H1 (cell line): ENCODE results near the gene SORBS1. TPM values are rescaled to one million over a fixed set of nuclear protein-coding genes. Genes with fewer than 3 reads are reported as not detected.

Experiments used
- CTCF ChIA-PET: fragments of 300-600 bp; sonication (Branson Sonifier 250); formaldehyde crosslinking; loops from one replicate; lab custom pipeline; 2021; ENCODE audit not compliant: partially characterized antibody; lab: Charles Lee
- POLR2A ChIA-PET: fragments of 300-600 bp; sonication (Branson Sonifier 250); formaldehyde crosslinking; loops from one replicate; lab custom pipeline; 2021; ENCODE audit warnings: inconsistent platforms; ENCODE audit not compliant: partially characterized antibody; lab: Charles Lee
- DNase-seq, 2 experiments: peaks; one replicate each; pipeline versions ENCODE4 v3.0.0 to v3.0.0-alpha.2; 2010 to 2022; ENCODE audit warnings: low spot score in 2 of 2, low read depth in 1 of 2, mixed read lengths in 1 of 2
- FAIRE-seq: peaks from 2 replicates; lab custom pipeline; 2011; peaks lifted over from hg19 to GRCh38; lab: Jason Lieb, UNC
- H2AFZ ChIP-seq: 2 replicates; pipeline ENCODE4 v1.8.1; 2012; ENCODE audit warnings: low read length, inconsistent platforms
- H2AK5ac ChIP-seq: 2 replicates; pipeline ENCODE4 v1.6.1; 2013; ENCODE audit warnings: low read depth, low read length
- H2BK120ac ChIP-seq: replicated peaks from 2 replicates; pipeline ENCODE3; 2013; ENCODE audit warnings: low read depth, low read length, inconsistent platforms
- H2BK12ac ChIP-seq: 2 replicates; pipeline ENCODE4 v1.6.1; 2013; ENCODE audit warnings: low read depth, low read length
- H2BK15ac ChIP-seq: 2 replicates; pipeline ENCODE4 v1.6.1; 2013; ENCODE audit warnings: low read length
- H2BK20ac ChIP-seq: 2 replicates; pipeline ENCODE4 v1.6.1; 2013; ENCODE audit warnings: low read length
- H2BK5ac ChIP-seq: 2 replicates; pipeline ENCODE4 v1.6.1; 2013; ENCODE audit warnings: low read depth, low read length
- H3K14ac ChIP-seq: 2 replicates; pipeline ENCODE4 v1.6.1; 2013; ENCODE audit warnings: inconsistent platforms; ENCODE audit not compliant: insufficient read length
- H3K18ac ChIP-seq: 2 replicates; pipeline ENCODE4 v1.6.1; 2013; ENCODE audit warnings: low read length; ENCODE audit errors: extremely low read depth
- H3K23ac ChIP-seq: 2 replicates; pipeline ENCODE4 v1.6.1; 2013; ENCODE audit warnings: inconsistent platforms; ENCODE audit not compliant: insufficient read length
- H3K23me2 ChIP-seq: 2 replicates; pipeline ENCODE4 v1.6.1; 2013; ENCODE audit warnings: low read depth, low read length
- H3K27ac ChIP-seq: 2 replicates; pipeline ENCODE4 v1.6.1; 2011; ENCODE audit warnings: low read depth, low read length, inconsistent platforms
- H3K27me3 ChIP-seq, 4 experiments: replicated peaks in 1 of 4; 1 replicate in 1 of 4; 2 replicates in 3 of 4; pipeline versions ENCODE4 v1.6.1 to v1.8.1; 2011 to 2013; ENCODE audit warnings: low read length in 3 of 4, mild to moderate bottlenecking in 3 of 4, inconsistent platforms in 2 of 4, mixed read lengths in 2 of 4, moderate library complexity in 1 of 4; ENCODE audit not compliant: control insufficient read depth in 3 of 4, insufficient read depth in 3 of 4; ENCODE audit errors: extremely low read depth in 1 of 4
- H3K36me3 ChIP-seq, 4 experiments: 2 replicates each; pipeline versions ENCODE4 v1.6.1 to v1.8.1; 2011 to 2013; ENCODE audit warnings: mild to moderate bottlenecking in 4 of 4, low read length in 3 of 4, moderate library complexity in 2 of 4, control low read depth in 1 of 4, inconsistent platforms in 1 of 4; ENCODE audit not compliant: insufficient read depth in 4 of 4, control insufficient read depth in 2 of 4
- H3K4ac ChIP-seq: replicated peaks from 2 replicates; pipeline ENCODE3; 2013; ENCODE audit warnings: low read length, low read depth, mixed read lengths, inconsistent platforms; ENCODE audit not compliant: insufficient read length
- H3K4me1 ChIP-seq, 4 experiments: replicated peaks in 1 of 4; 1 replicate in 1 of 4; 2 replicates in 3 of 4; pipeline versions ENCODE4 v1.6.1 to v1.8.1; 2011 to 2013; ENCODE audit warnings: low read length in 3 of 4, inconsistent platforms in 2 of 4, mixed read lengths in 1 of 4; ENCODE audit not compliant: insufficient read depth in 4 of 4, control insufficient read depth in 3 of 4
- H3K4me2 ChIP-seq, 2 experiments: 2 replicates each; pipeline versions ENCODE4 v1.6.1 to v1.8.1; 2011 to 2013; ENCODE audit warnings: low read depth in 2 of 2, low read length in 2 of 2, control low read depth in 1 of 2, inconsistent platforms in 1 of 2, mild to moderate bottlenecking in 1 of 2; ENCODE audit not compliant: insufficient read depth in 1 of 2
- H3K4me3 ChIP-seq, 4 experiments: fragments of 200-600, 300-600 bp in 1 of 4; sonication (generic), shearing (Covaris generic), sonication (Bioruptor Twin) in 1 of 4; 2 replicates each; pipeline versions ENCODE4 v1.5.1 to v1.8.1; 2011 to 2016; ENCODE audit warnings: low read length in 4 of 4, low read depth in 3 of 4, control low read depth in 2 of 4, inconsistent platforms in 2 of 4, mild to moderate bottlenecking in 2 of 4, mixed read lengths in 1 of 4, moderate library complexity in 1 of 4; ENCODE audit not compliant: insufficient read depth in 2 of 4; ENCODE audit errors: extremely low read depth in 1 of 4
- H3K56ac ChIP-seq: replicated peaks from 2 replicates; pipeline ENCODE3; 2013; ENCODE audit warnings: low read depth, mild to moderate bottlenecking, mixed read lengths, low read length, inconsistent platforms; ENCODE audit not compliant: insufficient read length
- H3K79me1 ChIP-seq: 2 replicates; pipeline ENCODE4 v1.6.1; 2013; ENCODE audit warnings: low read depth, low read length, control low read depth
- H3K79me2 ChIP-seq, 2 experiments: 2 replicates each; pipeline versions ENCODE4 v1.6.1 to v1.8.1; 2012 to 2013; ENCODE audit warnings: low read length in 2 of 2, mild to moderate bottlenecking in 2 of 2, inconsistent platforms in 1 of 2; ENCODE audit not compliant: insufficient read depth in 2 of 2, control insufficient read depth in 1 of 2
- H3K9ac ChIP-seq, 4 experiments: replicated peaks in 1 of 4; 1 replicate in 1 of 4; 2 replicates in 3 of 4; pipeline versions ENCODE4 v1.6.1 to v1.8.1; 2011 to 2013; ENCODE audit warnings: low read depth in 3 of 4, low read length in 3 of 4, control low read depth in 2 of 4, mild to moderate bottlenecking in 2 of 4, moderate library complexity in 2 of 4, inconsistent platforms in 1 of 4; ENCODE audit errors: extremely low read depth in 1 of 4
- H3K9me3 ChIP-seq, 2 experiments: 2 replicates each; pipeline versions ENCODE4 v1.6.1 to v1.8.1; 2012 to 2013; ENCODE audit warnings: mild to moderate bottlenecking in 2 of 2, moderate library complexity in 2 of 2, control low read depth in 1 of 2, inconsistent platforms in 1 of 2, low read depth in 1 of 2, low read length in 1 of 2, mixed read lengths in 1 of 2; ENCODE audit not compliant: insufficient read depth in 2 of 2
- H4K20me1 ChIP-seq, 2 experiments: replicated peaks in 1 of 2; 2 replicates each; pipeline versions ENCODE3 to v1.8.1; 2011 to 2013; ENCODE audit warnings: inconsistent platforms in 2 of 2, low read length in 2 of 2, mild to moderate bottlenecking in 1 of 2; ENCODE audit not compliant: insufficient read depth in 2 of 2, control insufficient read depth in 1 of 2
- H4K5ac ChIP-seq: 2 replicates; pipeline ENCODE4 v1.6.1; 2013; ENCODE audit warnings: low read length, low read depth, mixed read lengths, inconsistent platforms; ENCODE audit not compliant: insufficient read length
- H4K8ac ChIP-seq: 2 replicates; pipeline ENCODE4 v1.8.0; 2013; ENCODE audit warnings: mild to moderate bottlenecking, moderate library complexity, low read length, inconsistent platforms; ENCODE audit not compliant: insufficient read depth; ENCODE audit errors: extremely low read depth
- H4K91ac ChIP-seq: replicated peaks from 2 replicates; pipeline ENCODE3; 2013; ENCODE audit warnings: low read length, mixed read lengths, inconsistent platforms; ENCODE audit not compliant: insufficient read length
- BRCA1 ChIP-seq: IDR thresholded peaks from 2 replicates; pipeline ENCODE4 v1.6.1; 2012; ENCODE audit warnings: low read depth, low read length, improper control_type of control experiment
- CEBPB ChIP-seq: IDR thresholded peaks from 2 replicates; pipeline ENCODE4 v1.6.1; 2012; ENCODE audit warnings: low read depth, low read length
- EP300 ChIP-seq, 2 experiments: IDR thresholded peaks; 1 replicate in 1 of 2; 2 replicates in 1 of 2; pipeline ENCODE4 v1.6.1; 2011 to 2012; ENCODE audit warnings: low read depth in 2 of 2, low read length in 2 of 2, mild to moderate bottlenecking in 2 of 2, borderline replicate concordance in 1 of 2, inconsistent platforms in 1 of 2, moderate library complexity in 1 of 2
- KDM5A ChIP-seq: fragments of 200-600 bp; IDR thresholded peaks from 2 replicates; pipeline ENCODE4 v1.7.1; 2012; ENCODE audit warnings: mild to moderate bottlenecking, low read length, inconsistent platforms, mixed read lengths
- POLR2AphosphoS5 ChIP-seq: IDR thresholded peaks from 2 replicates; pipeline ENCODE4 v1.6.1; 2011; ENCODE audit warnings: low read depth, low read length
- RFX5 ChIP-seq: IDR thresholded peaks from 2 replicates; pipeline ENCODE4 v1.6.1; 2011; ENCODE audit warnings: low read depth, low read length, improper control_type of control experiment, borderline replicate concordance
- RNF2 ChIP-seq: fragments of 200-900, 300-1000 bp; sonication (generic); IDR thresholded peaks from 2 replicates; pipeline ENCODE4 v1.7.1; 2016; ENCODE audit warnings: borderline replicate concordance, low read depth, mild to moderate bottlenecking, antibody characterized with exemption, low read length; ENCODE audit not compliant: poor library complexity, severe bottlenecking; ENCODE audit errors: missing control alignments
- TCF12 ChIP-seq: IDR thresholded peaks from 2 replicates; pipeline ENCODE4 v1.6.1; 2011; ENCODE audit warnings: low read depth, mild to moderate bottlenecking, low read length
- WGBS, 2 experiments: shearing (Covaris generic) in 1 of 2; methylation state at CpG; one replicate each; pipeline versions ENCODE4 v1.1.6 to v1.1.7; 2013 to 2015; ENCODE audit warnings: low lambda C conversion rate in 2 of 2, mixed read lengths in 2 of 2, inconsistent platforms in 1 of 2, low coverage in 1 of 2, missing lambda C conversion rate in 1 of 2; ENCODE audit not compliant: insufficient replicate concordance in 2 of 2, insufficient coverage in 1 of 2, insufficient read length in 1 of 2; ENCODE audit errors: extremely low coverage in 1 of 2, missing lambda C conversion rate in 1 of 2; 5-methylcytosine and 5-hydroxymethylcytosine counted together
- polyA plus RNA-seq, 7 experiments: library from polyadenylated mRNA; depleted of rRNA in 3 of 7; stranded (reverse) in 5 of 7; unstranded in 2 of 7; fragments of >200 nt in 5 of 7; fragments of 200-250 nt in 2 of 7; gene quantifications; 1 replicate in 5 of 7; 2 replicates in 1 of 7; 4 replicates in 1 of 7; pipeline versions ENCODE4 v1.2.1 to v1.2.3, GENCODE V29; 2011 to 2013; ENCODE audit warnings: missing spikeins in 2 of 7, mixed read lengths in 2 of 7
- total RNA-seq: library from RNA; stranded (reverse); fragmentation: NEBNext Ultra II Directional; extraction: Animal tissue kit (Norgen Biotek cat#: 25700); gene quantifications from 2 replicates; pipeline ENCODE4 v1.2.1, GENCODE V29; 2021
- TF ChIP-seq, protein P1 (sequence below): IDR thresholded peaks from 2 replicates; pipeline ENCODE4 v1.6.1; 2011; ENCODE audit warnings: low read depth, mild to moderate bottlenecking, low read length; ENCODE audit not compliant: insufficient read depth
- TF ChIP-seq, protein P2 (sequence below): IDR thresholded peaks from 2 replicates; pipeline ENCODE4 v1.6.1; 2012; ENCODE audit warnings: inconsistent platforms

Gene SORBS1
- total and polyA plus RNA-seq, 2 of the 8 experiments (the other 6 are each of a cell fraction or from before 2014, with no cell fraction given), result 16.0 to 35.0 TPM

DNA sequence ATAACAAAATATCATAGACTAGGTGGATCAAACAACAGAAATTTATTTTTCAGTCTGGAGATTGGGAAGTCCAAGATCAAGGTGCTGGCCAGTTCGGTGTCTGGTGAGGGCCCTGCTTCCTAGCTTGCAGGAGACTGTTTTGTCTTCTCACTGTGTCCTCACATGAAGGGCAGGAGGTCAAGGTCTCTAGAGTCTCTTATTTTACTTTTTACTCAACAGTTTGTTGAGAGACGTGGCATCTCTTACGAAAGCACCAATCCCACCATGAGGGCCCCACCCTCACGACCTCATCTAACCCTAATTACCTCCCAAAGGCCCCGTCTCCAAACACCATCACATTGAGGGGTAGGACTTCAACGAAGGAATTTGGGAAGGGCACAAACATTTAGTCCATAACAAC is 41.2 kb upstream of the SORBS1 start:
- ChIA-PET CTCF (interaction anchor here (0.6 to 8.7 kb wide), 21 partner anchors 8 to 269 kb away, joined by 3 to 304 read pairs (median 5); no protein-coding TSS in a partner anchor), POLR2A (interaction anchor here (0.6 to 1.2 kb wide), 2 partner anchors 172 to 283 kb away, joined by 3 read pairs; no protein-coding TSS in a partner anchor)

More for the DNA sequence above, 41.2 kb upstream of the SORBS1 start:
- Histone ChIP-seq H3K14ac (no peak overlapping the region), H2AFZ (no peak overlapping the region), H3K27me3 (no peaks in the 10 kb centered on the region), H3K79me2 (no peaks in the 10 kb centered on the region), H2AK5ac (no peak overlapping the region), H4K8ac (no peak overlapping the region), H3K4ac (no peak overlapping the region), H2BK120ac (no peak overlapping the region), H3K4me1 (peaks cover 0 to 3% (median 0%) of the 10 kb centered on the region in 4 experiments; a peak in 1 of 7 replicates), H4K5ac (no peak overlapping the region), H4K20me1 (no peaks in the 10 kb centered on the region), H4K91ac (no peak overlapping the region), H3K4me3 (no peak overlapping the region), H2BK5ac (no peak overlapping the region), H2BK12ac (no peak overlapping the region), H3K23ac (no peak overlapping the region), H3K27ac (no peak overlapping the region), H3K23me2 (no peaks in the 10 kb centered on the region), H2BK15ac (no peak overlapping the region), H3K56ac (no peak overlapping the region), H3K4me2 (no peak overlapping the region), H3K9me3 (no peaks in the 10 kb centered on the region), H3K18ac (no peak overlapping the region), H3K79me1 (no peaks in the 10 kb centered on the region), H3K36me3 (peaks cover 0 to 11% (median 5%) of the 10 kb centered on the region in 4 experiments; a peak in 5 of 8 replicates), H2BK20ac (no peak overlapping the region), H3K9ac (no peak overlapping the region)
- TF ChIP-seq, protein P1, sequence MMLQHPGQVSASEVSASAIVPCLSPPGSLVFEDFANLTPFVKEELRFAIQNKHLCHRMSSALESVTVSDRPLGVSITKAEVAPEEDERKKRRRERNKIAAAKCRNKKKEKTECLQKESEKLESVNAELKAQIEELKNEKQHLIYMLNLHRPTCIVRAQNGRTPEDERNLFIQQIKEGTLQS, result no peak
- TF ChIP-seq RFX5 (no peak), KDM5A (no peak), BRCA1 (no peak), CEBPB (no peak), RNF2 (no peak), POLR2AphosphoS5 (no peak), EP300 (IDR thresholded peaks at IDR 0.05; ENCODE audit: borderline replicate concordance in 1 of 2, low read depth in 2 of 2, low read length in 2 of 2) (no peak), TCF12 (no peak)
- TF ChIP-seq, protein P2, sequence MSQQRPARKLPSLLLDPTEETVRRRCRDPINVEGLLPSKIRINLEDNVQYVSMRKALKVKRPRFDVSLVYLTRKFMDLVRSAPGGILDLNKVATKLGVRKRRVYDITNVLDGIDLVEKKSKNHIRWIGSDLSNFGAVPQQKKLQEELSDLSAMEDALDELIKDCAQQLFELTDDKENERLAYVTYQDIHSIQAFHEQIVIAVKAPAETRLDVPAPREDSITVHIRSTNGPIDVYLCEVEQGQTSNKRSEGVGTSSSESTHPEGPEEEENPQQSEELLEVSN, result no peak
- DNase-seq, result no peak
- 93% methylated on average over 6 of the region's 6 CpGs; no CpG with 5 or more reads in 1 of the 2 experiments for WGBS, 2 experiments
- FAIRE-seq, result no peak
